IMR-90 (cell line): ENCODE data around the gene LIPG. TPM values are rescaled to one million over a fixed set of nuclear protein-coding genes. Genes with fewer than 3 reads are reported as not detected.

ENCODE experiments used
- ATAC-seq: fragments of 200-7000 bp; cut with Tn5 transposase; 2 replicates; pipeline ENCODE4 v1.9.1; 2020; ENCODE audit warnings: low read depth, mild to moderate bottlenecking, moderate library complexity
- BruUV-seq: library from RNA; stranded (reverse); fragments of 400-500 nt; replicated peaks from 2 replicates; lab custom pipeline; 2021; lab: Mats Ljungman, UMichigan
- CTCF ChIA-PET: fragments of 300-600 bp; formaldehyde crosslinking; extraction: SDS; loops from one replicate; lab custom pipeline; 2021; ENCODE audit warnings: antibody characterized with exemption; lab: Yijun Ruan, JAX
- POLR2A ChIA-PET: fragments of 300-600 bp; sonication (Branson Sonifier 250); formaldehyde crosslinking; loops from one replicate; lab custom pipeline; 2022; ENCODE audit warnings: antibody characterized with exemption; ENCODE audit not compliant: unreplicated experiment; lab: Charles Lee
- DNase-seq: peaks from one replicate; pipeline ENCODE4 v3.0.0; 2013
- H2AFZ ChIP-seq: replicated peaks from 2 replicates; pipeline ENCODE3; 2013; ENCODE audit warnings: low read length, mild to moderate bottlenecking; ENCODE audit not compliant: poor library complexity
- H2AK5ac ChIP-seq: 2 replicates; pipeline ENCODE4 v1.6.1; 2013; ENCODE audit warnings: low read depth, low read length, inconsistent platforms
- H2AK9ac ChIP-seq: replicated peaks from 2 replicates; pipeline ENCODE3; 2013; ENCODE audit warnings: mild to moderate bottlenecking, low read depth, low read length, moderate library complexity; ENCODE audit not compliant: poor library complexity
- H2BK120ac ChIP-seq: 2 replicates; pipeline ENCODE4 v1.6.1; 2013; ENCODE audit warnings: low read depth, low read length, inconsistent platforms
- H2BK15ac ChIP-seq: 3 replicates; pipeline ENCODE4 v1.6.1; 2013; ENCODE audit warnings: low read depth, low read length, inconsistent platforms
- H2BK20ac ChIP-seq: 2 replicates; pipeline ENCODE4 v1.6.1; 2013; ENCODE audit warnings: low read depth, mild to moderate bottlenecking, inconsistent platforms, low read length, moderate library complexity
- H2BK5ac ChIP-seq: 2 replicates; pipeline ENCODE4 v1.6.1; 2013; ENCODE audit warnings: mild to moderate bottlenecking, low read depth, low read length, inconsistent platforms; ENCODE audit not compliant: poor library complexity, severe bottlenecking
- H3K14ac ChIP-seq: replicated peaks from 2 replicates; pipeline ENCODE4 v1.6.1; 2013; ENCODE audit warnings: low read depth, low read length, inconsistent platforms
- H3K18ac ChIP-seq: 2 replicates; pipeline ENCODE4 v1.6.1; 2013; ENCODE audit warnings: low read depth, low read length, control low read depth
- H3K23ac ChIP-seq: 2 replicates; pipeline ENCODE4 v1.6.1; 2013; ENCODE audit warnings: low read depth, low read length, inconsistent platforms
- H3K27ac ChIP-seq: 2 replicates; pipeline ENCODE4 v1.5.1; 2013; ENCODE audit warnings: mild to moderate bottlenecking, control low read depth, low read length; ENCODE audit not compliant: insufficient read depth
- H3K27me3 ChIP-seq: 2 replicates; pipeline ENCODE4 v1.6.1; 2013; ENCODE audit warnings: low read length; ENCODE audit not compliant: control insufficient read depth, insufficient read depth
- H3K36me3 ChIP-seq: 2 replicates; pipeline ENCODE4 v1.6.1; 2013; ENCODE audit warnings: low read length, mixed read lengths; ENCODE audit not compliant: control insufficient read depth, insufficient read depth
- H3K4ac ChIP-seq: 2 replicates; pipeline ENCODE4 v1.6.1; 2013; ENCODE audit warnings: low read depth, low read length, inconsistent platforms
- H3K4me1 ChIP-seq: 2 replicates; pipeline ENCODE4 v1.6.1; 2013; ENCODE audit warnings: low read length, mixed read lengths; ENCODE audit not compliant: control insufficient read depth, insufficient read depth
- H3K4me2 ChIP-seq: 2 replicates; pipeline ENCODE4 v1.6.1; 2013; ENCODE audit warnings: low read depth, mild to moderate bottlenecking, control low read depth, low read length, moderate library complexity
- H3K4me3 ChIP-seq: 2 replicates; pipeline ENCODE4 v1.5.1; 2013; ENCODE audit warnings: low read depth, mild to moderate bottlenecking, control low read depth, low read length, moderate library complexity; ENCODE audit not compliant: insufficient read depth
- H3K56ac ChIP-seq: 2 replicates; pipeline ENCODE4 v1.6.1; 2013; ENCODE audit warnings: low read length, inconsistent platforms; ENCODE audit not compliant: insufficient read depth; ENCODE audit errors: extremely low read depth
- H3K79me1 ChIP-seq, 2 experiments: 2 replicates each; pipeline ENCODE4 v1.6.1; 2013; ENCODE audit warnings: low read length in 2 of 2, inconsistent platforms in 1 of 2, low read depth in 1 of 2
- H3K9ac ChIP-seq: 2 replicates; pipeline ENCODE4 v1.6.1; 2013; ENCODE audit warnings: low read depth, low read length, control low read depth
- H3K9me1 ChIP-seq: 2 replicates; pipeline ENCODE4 v1.6.1; 2013; ENCODE audit warnings: low read length, inconsistent platforms; ENCODE audit not compliant: insufficient read depth
- H3K9me3 ChIP-seq: 2 replicates; pipeline ENCODE4 v1.6.1; 2013; ENCODE audit warnings: low read length; ENCODE audit not compliant: control insufficient read depth, insufficient read depth
- H4K20me1 ChIP-seq: 2 replicates; pipeline ENCODE4 v1.6.1; 2013; ENCODE audit warnings: low read length, inconsistent platforms; ENCODE audit not compliant: insufficient read depth
- H4K5ac ChIP-seq: 2 replicates; pipeline ENCODE4 v1.6.1; 2013; ENCODE audit warnings: mild to moderate bottlenecking, low read depth, low read length, control low read depth
- H4K8ac ChIP-seq, 2 experiments: 2 replicates each; pipeline ENCODE4 v1.6.1; 2013; ENCODE audit warnings: low read depth in 2 of 2, low read length in 2 of 2, control low read depth in 1 of 2, inconsistent platforms in 1 of 2
- H4K91ac ChIP-seq: 2 replicates; pipeline ENCODE4 v1.6.1; 2013; ENCODE audit warnings: low read depth, low read length, inconsistent platforms; ENCODE audit not compliant: insufficient read depth
- CEBPB ChIP-seq: IDR thresholded peaks from 2 replicates; pipeline ENCODE4 v1.6.1; 2012; ENCODE audit warnings: low read depth, low read length, improper control_type of control experiment
- CTCF ChIP-seq: conservative IDR thresholded peaks from 2 replicates; pipeline ENCODE4 v1.5.1; 2012; ENCODE audit warnings: mild to moderate bottlenecking, low read depth, low read length, improper control_type of control experiment
- MAFK ChIP-seq: IDR thresholded peaks from 2 replicates; pipeline ENCODE4 v1.6.1; 2012; ENCODE audit warnings: low read depth, low read length, improper control_type of control experiment
- MAZ ChIP-seq: IDR thresholded peaks from 2 replicates; pipeline ENCODE4 v1.6.1; 2012; ENCODE audit warnings: low read depth, mild to moderate bottlenecking, low read length, improper control_type of control experiment, moderate library complexity, borderline replicate concordance
- MXI1 ChIP-seq: IDR thresholded peaks from 2 replicates; pipeline ENCODE4 v1.6.1; 2012; ENCODE audit warnings: low read depth, mild to moderate bottlenecking, low read length, moderate library complexity, borderline replicate concordance
- NFE2L2 ChIP-seq: fragments of 150-350 bp; IDR thresholded peaks from 2 replicates; pipeline ENCODE4 v1.6.1; 2016; ENCODE audit warnings: low read depth, mild to moderate bottlenecking, low read length
- RAD21 ChIP-seq: IDR thresholded peaks from 2 replicates; pipeline ENCODE4 v1.6.1; 2012; ENCODE audit warnings: low read length, improper control_type of control experiment
- WGBS, 2 experiments: methylation state at CpG; one replicate each; pipeline versions ENCODE4 v1.1.5 to v1.1.7; 2013; ENCODE audit warnings: missing lambda C conversion rate in 2 of 2; ENCODE audit not compliant: insufficient read length in 1 of 2; ENCODE audit errors: extremely low coverage in 2 of 2; 5-methylcytosine and 5-hydroxymethylcytosine counted together
- dilution Hi-C: fragments of 300-500 bp; cut with HindIII; formaldehyde crosslinking; loops from one replicate; pipeline ENCODE4 v1.14.3; 2018; ENCODE audit warnings: low sequenced_read_pairs; ENCODE audit not compliant: unreplicated experiment
- in situ Hi-C: fragments of 300-500 bp; cut with MboI; formaldehyde crosslinking; loops from 3 replicates; pipeline ENCODE4 v1.14.3; 2019; ENCODE audit warnings: low sequenced_read_pairs, inconsistent platforms, mixed read lengths
- intact Hi-C: fragments of 100-400 bp; cut with micrococcal nuclease; formaldehyde crosslinking; loops from 2 replicates; pipeline ENCODE4 v1.10.0; 2022
- polyA plus RNA-seq, 3 experiments: library from polyadenylated mRNA; depleted of rRNA; stranded (reverse); fragments of >200 nt; gene quantifications; 2 replicates each; pipeline ENCODE4 v1.2.3, GENCODE V29; 2012; ENCODE audit warnings: low replicate concordance in 1 of 3
- total RNA-seq: library from RNA; depleted of rRNA; stranded (reverse); fragments of >200 nt; gene quantifications from 2 replicates; pipeline ENCODE4 v1.2.3, GENCODE V29; 2012
- TF ChIP-seq, protein P1 (sequence below): fragments of 150-350 bp; IDR thresholded peaks from 2 replicates; pipeline ENCODE4 v1.6.1; 2017; ENCODE audit warnings: mild to moderate bottlenecking, antibody characterized with exemption, low read length, low read depth

Gene LIPG
- total and polyA plus RNA-seq, 2 of the 4 experiments (the other 2 are of a cell fraction) = under 0.01 to 0.14 TPM

DNA sequence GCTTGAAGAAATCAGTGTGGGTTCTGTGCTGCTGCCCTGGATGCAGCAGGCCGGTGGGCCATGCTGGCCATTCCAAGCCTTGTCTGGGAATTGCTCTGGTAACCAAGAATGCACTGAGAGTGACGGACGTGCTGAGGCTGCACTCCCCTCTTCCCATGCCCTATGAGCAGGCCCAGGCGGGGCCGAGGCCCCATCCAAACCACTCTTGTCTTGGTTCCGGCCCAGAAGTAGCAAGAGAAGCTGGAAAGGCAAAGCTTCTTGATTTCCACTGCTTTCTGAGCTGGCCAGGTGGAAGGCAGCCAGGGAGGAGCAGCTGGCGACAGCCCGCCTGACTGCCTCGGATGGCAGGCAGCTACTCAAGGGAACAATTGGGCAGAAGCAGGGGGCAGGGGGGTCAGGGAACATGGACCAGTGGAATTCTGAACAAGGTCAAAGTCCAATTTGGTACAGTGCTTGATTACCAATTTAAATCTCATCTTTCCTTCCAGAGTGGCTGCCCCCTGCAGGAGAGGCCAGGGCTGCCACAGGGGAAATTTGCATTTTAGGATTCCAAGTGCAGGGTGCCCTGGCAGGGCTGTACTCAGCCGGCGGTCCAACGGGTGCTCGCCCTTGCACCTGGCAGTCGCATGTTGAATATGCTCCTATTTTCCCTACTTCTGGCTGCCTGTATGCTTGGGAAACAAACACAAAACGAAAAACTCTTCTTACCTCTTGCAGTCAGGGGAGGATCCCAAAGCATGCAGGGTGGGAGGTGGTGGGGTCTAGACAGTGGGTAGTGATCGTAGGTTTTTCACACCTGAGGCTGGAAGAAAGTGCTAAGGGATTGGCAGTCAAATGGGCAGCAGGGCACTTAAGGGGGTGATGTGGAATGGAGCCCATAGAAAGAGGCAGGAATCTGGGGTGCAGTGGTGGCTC, 67.3 kb downstream of the LIPG start:
- Histone ChIP-seq H4K5ac (no peak overlapping the region), H3K56ac (no peak overlapping the region), H4K91ac (no peak overlapping the region), H2AK5ac (no peak overlapping the region), H3K36me3 (no peaks in the 10 kb centered on the region), H3K27me3 (peaks cover 47% of the 10 kb centered on the region), H3K14ac (no peak overlapping the region), H3K27ac (no peak overlapping the region), H3K79me1 (no peaks in the 10 kb centered on the region), H4K20me1 (peaks cover 3% of the 10 kb centered on the region), H3K9me1 (peaks cover 5% of the 10 kb centered on the region; the same call in 1 of the 2 replicates), H3K9ac (no peak overlapping the region), H2BK15ac (no peak overlapping the region), H3K4ac (no peak overlapping the region), H4K8ac (no peak overlapping the region), H3K18ac (no peak overlapping the region), H2BK5ac (no peak overlapping the region), H2AK9ac (no peak overlapping the region), H2BK20ac (no peak overlapping the region), H3K9me3 (no peaks in the 10 kb centered on the region), H3K23ac (no peak overlapping the region), H2BK120ac (no peak overlapping the region), H3K4me1 (peaks cover 6% of the 10 kb centered on the region; the same call in 1 of the 2 replicates), H3K4me3 (no peak overlapping the region), H2AFZ (no peak overlapping the region), H3K4me2 (no peak overlapping the region)
- CTCF ChIA-PET = interaction anchor here (1.0 kb wide), 1 partner anchor 62 kb away, joined by 6 read pairs; no protein-coding TSS in a partner anchor
- intact Hi-C loops (no loop called here), dilution Hi-C loops (no loop called here), in situ Hi-C loops (no loop called here)
- TF ChIP-seq CEBPB = no peak
- TF ChIP-seq, protein P1, sequence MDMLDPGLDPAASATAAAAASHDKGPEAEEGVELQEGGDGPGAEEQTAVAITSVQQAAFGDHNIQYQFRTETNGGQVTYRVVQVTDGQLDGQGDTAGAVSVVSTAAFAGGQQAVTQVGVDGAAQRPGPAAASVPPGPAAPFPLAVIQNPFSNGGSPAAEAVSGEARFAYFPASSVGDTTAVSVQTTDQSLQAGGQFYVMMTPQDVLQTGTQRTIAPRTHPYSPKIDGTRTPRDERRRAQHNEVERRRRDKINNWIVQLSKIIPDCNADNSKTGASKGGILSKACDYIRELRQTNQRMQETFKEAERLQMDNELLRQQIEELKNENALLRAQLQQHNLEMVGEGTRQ = no peak
- 0 out of 2 replicates have a peak, but pooled peaks have one; percentile 11 for TF ChIP-seq CTCF
- no peak for TF ChIP-seq MAZ
- TF ChIP-seq MAFK = no peak
- TF ChIP-seq NFE2L2 = no peak
- no peak for TF ChIP-seq MXI1
- no peak for TF ChIP-seq RAD21
- no TSS peak for BruUV-seq
- ATAC-seq = no peak
- WGBS, 2 experiments = 55% methylated on average over 3 of the region's 16 CpGs; no CpG with 5 or more reads in 1 of the 2 experiments
- POLR2A ChIA-PET = no interaction called here
- no peak for DNase-seq
